Smooth muscle cell (in vitro differentiated cells): ENCODE measurements around the gene ENPP4. TPM values are rescaled to one million over a fixed set of nuclear protein-coding genes. Genes with fewer than 3 reads are reported as not detected.

Experiments
- DNase-seq: peaks from one replicate; lab custom pipeline; 2025; ENCODE audit not compliant: unreplicated experiment; lab: John Stamatoyannopoulos, UW
- H2AFZ ChIP-seq: fragments of 200-600 bp; sonication (generic); 2 replicates; pipeline ENCODE4 v1.6.0; 2016; ENCODE audit warnings: antibody characterized with exemption, low read depth, mild to moderate bottlenecking
- H3F3A ChIP-seq: fragments of 200-600 bp; sonication (generic); 2 replicates; pipeline ENCODE4 v1.6.0; 2017; ENCODE audit warnings: antibody characterized with exemption, low read depth
- H3K27ac ChIP-seq: fragments of 200-600 bp; sonication (generic); 2 replicates; pipeline ENCODE4 v1.5.1; 2016; ENCODE audit warnings: low read depth, mild to moderate bottlenecking
- H3K27me3 ChIP-seq: fragments of 200-600 bp; sonication (generic); 2 replicates; pipeline ENCODE4 v1.6.1; 2016; ENCODE audit warnings: low read depth, mild to moderate bottlenecking
- H3K36me3 ChIP-seq: fragments of 200-600 bp; sonication (generic); 2 replicates; pipeline ENCODE4 v1.5.1; 2016; ENCODE audit warnings: low read depth
- H3K4me1 ChIP-seq: fragments of 200-600 bp; sonication (generic); 2 replicates; pipeline ENCODE4 v1.5.1; 2016; ENCODE audit warnings: low read depth
- H3K4me2 ChIP-seq: fragments of 200-600 bp; sonication (generic); 2 replicates; pipeline ENCODE4 v1.6.0; 2016; ENCODE audit warnings: mild to moderate bottlenecking
- H3K4me3 ChIP-seq: fragments of 200-600 bp; sonication (generic); 2 replicates; pipeline ENCODE4 v1.5.1; 2016; ENCODE audit warnings: mild to moderate bottlenecking
- H3K79me2 ChIP-seq: fragments of 200-600 bp; sonication (generic); 2 replicates; pipeline ENCODE4 v1.6.0; 2016; ENCODE audit warnings: low read depth, mild to moderate bottlenecking
- H3K9ac ChIP-seq: fragments of 200-600 bp; sonication (generic); 2 replicates; pipeline ENCODE4 v1.6.0; 2016; ENCODE audit warnings: low read depth
- H3K9me3 ChIP-seq: fragments of 200-600 bp; sonication (generic); replicated peaks from 2 replicates; pipeline ENCODE4 v1.5.1; 2016; ENCODE audit warnings: low read depth
- H4K20me1 ChIP-seq: fragments of 200-600 bp; sonication (generic); 2 replicates; pipeline ENCODE4 v1.6.0; 2016; ENCODE audit warnings: low read depth
- WGBS: methylation state at CpG from one replicate; pipeline ENCODE4 v1.1.7; 2016; ENCODE audit warnings: low lambda C conversion rate; 5-methylcytosine and 5-hydroxymethylcytosine counted together
- polyA plus RNA-seq: library from polyadenylated mRNA; unstranded; fragments of >200 nt; fragmentation: Nextera tagmentation; extraction: Ambion mirVana; gene quantifications from 2 replicates; pipeline ENCODE4 v1.2.1, GENCODE V29; 2016
- total RNA-seq: library from RNA; depleted of rRNA; stranded (reverse); fragments of >200 nt; gene quantifications from 2 replicates; pipeline ENCODE4 v1.2.3, GENCODE V29; 2014
- TF ChIP-seq, protein P1 (sequence below): fragments of 200-600 bp; sonication (generic); IDR thresholded peaks from 2 replicates; pipeline ENCODE4 v1.5.1; 2017; ENCODE audit warnings: borderline replicate concordance, mild to moderate bottlenecking, antibody characterized with exemption; ENCODE audit not compliant: insufficient read depth, poor library complexity, severe bottlenecking

ENPP4 gene
- total and polyA plus RNA-seq, 2 experiments from 2014 or later: 0.31 to 1.6 TPM

DNA sequence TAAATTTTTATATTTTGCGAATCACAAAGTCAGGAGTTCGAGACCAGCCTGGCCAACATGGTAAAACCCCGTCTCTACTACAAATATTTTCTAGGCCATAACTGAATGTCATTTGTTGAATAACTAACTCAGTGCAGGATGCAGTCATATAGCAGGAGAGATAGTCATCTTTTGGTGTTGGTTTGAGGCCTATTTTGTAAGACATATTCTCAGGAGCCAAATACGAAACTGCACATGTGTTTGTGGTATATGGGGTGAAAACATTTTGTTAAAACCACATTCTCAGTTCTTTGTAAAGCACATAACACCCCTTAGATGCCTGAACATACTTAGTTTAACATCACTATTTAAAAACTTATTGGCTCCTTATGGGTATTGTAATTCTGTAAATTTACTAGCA lies 45.7 kb downstream of the ENPP4 start:
- Histone ChIP-seq H2AFZ (no peak overlapping the region), H4K20me1 (no peaks in the 10 kb centered on the region), H3K79me2 (no peaks in the 10 kb centered on the region), H3K27me3 (peaks cover 17% of the 10 kb centered on the region), H3K27ac (no peak overlapping the region), H3K4me3 (no peak overlapping the region), H3K9me3 (no peaks in the 10 kb centered on the region), H3K36me3 (no peaks in the 10 kb centered on the region), H3K4me2 (no peak overlapping the region), H3K9ac (no peak overlapping the region), H3K4me1 (no peaks in the 10 kb centered on the region), H3F3A (no peaks in the 10 kb centered on the region)
- 93% methylated on average over 4 of the region's 4 CpGs for WGBS
- DNase-seq: no peak
- TF ChIP-seq, protein P1, sequence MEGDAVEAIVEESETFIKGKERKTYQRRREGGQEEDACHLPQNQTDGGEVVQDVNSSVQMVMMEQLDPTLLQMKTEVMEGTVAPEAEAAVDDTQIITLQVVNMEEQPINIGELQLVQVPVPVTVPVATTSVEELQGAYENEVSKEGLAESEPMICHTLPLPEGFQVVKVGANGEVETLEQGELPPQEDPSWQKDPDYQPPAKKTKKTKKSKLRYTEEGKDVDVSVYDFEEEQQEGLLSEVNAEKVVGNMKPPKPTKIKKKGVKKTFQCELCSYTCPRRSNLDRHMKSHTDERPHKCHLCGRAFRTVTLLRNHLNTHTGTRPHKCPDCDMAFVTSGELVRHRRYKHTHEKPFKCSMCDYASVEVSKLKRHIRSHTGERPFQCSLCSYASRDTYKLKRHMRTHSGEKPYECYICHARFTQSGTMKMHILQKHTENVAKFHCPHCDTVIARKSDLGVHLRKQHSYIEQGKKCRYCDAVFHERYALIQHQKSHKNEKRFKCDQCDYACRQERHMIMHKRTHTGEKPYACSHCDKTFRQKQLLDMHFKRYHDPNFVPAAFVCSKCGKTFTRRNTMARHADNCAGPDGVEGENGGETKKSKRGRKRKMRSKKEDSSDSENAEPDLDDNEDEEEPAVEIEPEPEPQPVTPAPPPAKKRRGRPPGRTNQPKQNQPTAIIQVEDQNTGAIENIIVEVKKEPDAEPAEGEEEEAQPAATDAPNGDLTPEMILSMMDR: no peak

DNA sequence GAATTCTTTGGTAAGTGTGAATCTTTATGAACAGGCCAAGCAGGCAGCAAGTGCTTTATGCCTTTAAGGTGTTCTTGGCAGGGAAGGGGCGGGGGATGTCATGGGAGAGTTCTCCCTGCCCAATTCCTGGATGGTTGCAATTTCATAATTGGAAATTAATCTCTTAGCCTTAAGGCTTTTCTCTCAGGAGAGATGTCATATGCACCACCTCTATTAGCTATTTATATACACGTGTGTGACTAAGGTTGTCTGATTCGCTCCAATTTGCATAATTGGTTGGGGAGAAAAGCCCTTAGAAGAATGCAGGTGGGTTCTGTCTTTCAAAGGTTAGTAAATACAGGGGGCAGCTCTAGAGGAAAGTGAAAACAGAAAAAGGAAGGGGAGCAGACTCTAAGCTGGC lies 46.2 kb downstream of the ENPP4 start:
- no peak overlapping the region for H2AFZ ChIP-seq
- H3K9ac ChIP-seq: no peak overlapping the region
- no peaks in the 10 kb centered on the region for H3K9me3 ChIP-seq
- TF ChIP-seq, protein P1: no peak
- no peaks in the 10 kb centered on the region for H4K20me1 ChIP-seq
- no peaks in the 10 kb centered on the region for H3K4me1 ChIP-seq
- no peak for DNase-seq
- no peak overlapping the region for H3K27ac ChIP-seq
- no peaks in the 10 kb centered on the region for H3K36me3 ChIP-seq
- no peaks in the 10 kb centered on the region for H3K79me2 ChIP-seq
- H3K4me3 ChIP-seq: no peak overlapping the region
- no peak overlapping the region for H3K4me2 ChIP-seq
- WGBS: 84% methylated on average over 3 of the region's 3 CpGs
- H3K27me3 ChIP-seq: peaks cover 17% of the 10 kb centered on the region
- H3F3A ChIP-seq: no peaks in the 10 kb centered on the region

DNA sequence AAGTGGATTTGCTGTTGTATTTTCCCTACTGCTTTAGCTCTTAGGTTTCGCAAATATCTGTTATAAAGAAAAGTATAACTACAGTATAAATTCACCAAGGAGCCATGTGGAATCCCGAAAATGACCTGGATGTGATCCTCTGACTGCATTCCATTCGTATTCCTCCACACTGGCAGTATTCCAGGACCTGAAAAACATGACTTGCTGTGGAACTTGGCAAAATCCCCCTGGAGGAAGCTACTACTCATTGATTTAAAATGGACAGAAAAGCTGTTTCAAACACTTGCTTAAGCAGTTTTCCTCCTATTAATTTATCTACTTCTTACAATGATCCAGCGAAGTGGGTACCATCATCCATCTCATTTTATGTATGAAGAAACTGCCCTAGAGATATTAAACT lies 54.3 kb downstream of the ENPP4 start:
- H3K36me3 ChIP-seq: no peaks in the 10 kb centered on the region
- no peaks in the 10 kb centered on the region for H3K79me2 ChIP-seq
- 64% methylated on average over 4 of the region's 4 CpGs for WGBS
- H3K9ac ChIP-seq: no peak overlapping the region
- peaks cover 32% of the 10 kb centered on the region for H3K27me3 ChIP-seq
- DNase-seq: no peak
- H3K4me2 ChIP-seq: no peak overlapping the region
- no peaks in the 10 kb centered on the region for H3K4me1 ChIP-seq
- H3K27ac ChIP-seq: no peak overlapping the region
- no peaks in the 10 kb centered on the region for H4K20me1 ChIP-seq
- H3K4me3 ChIP-seq: no peak overlapping the region
- TF ChIP-seq, protein P1: no peak
- no peaks in the 10 kb centered on the region for H3K9me3 ChIP-seq
- no peaks in the 10 kb centered on the region for H3F3A ChIP-seq
- no peak overlapping the region for H2AFZ ChIP-seq

DNA sequence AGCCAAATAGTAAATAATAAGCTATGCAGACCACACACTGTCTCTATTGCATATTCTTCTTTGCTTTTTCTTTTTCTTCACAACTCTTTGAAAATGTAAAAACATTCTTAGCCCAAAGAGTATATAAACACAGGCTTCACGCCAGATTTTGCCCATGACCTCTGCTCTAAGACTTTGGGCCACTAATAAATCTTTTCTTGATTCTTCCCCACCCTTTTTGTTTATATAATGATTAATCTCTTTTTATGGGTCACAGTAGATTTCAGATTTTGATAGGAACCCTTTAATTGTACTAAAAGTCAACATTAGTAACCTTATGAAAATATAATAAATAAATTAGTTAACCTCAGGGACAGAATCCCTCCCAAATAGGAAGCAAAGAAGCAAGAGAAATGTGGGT lies 56.8 kb downstream of the ENPP4 start:
- Histone ChIP-seq H3F3A (no peaks in the 10 kb centered on the region), H3K9me3 (no peaks in the 10 kb centered on the region), H3K79me2 (no peaks in the 10 kb centered on the region), H2AFZ (no peak overlapping the region), H3K27ac (no peak overlapping the region), H3K4me2 (no peak overlapping the region), H3K4me3 (no peak overlapping the region), H3K36me3 (no peaks in the 10 kb centered on the region), H3K27me3 (peaks cover 32% of the 10 kb centered on the region), H3K9ac (no peak overlapping the region), H4K20me1 (no peaks in the 10 kb centered on the region), H3K4me1 (no peaks in the 10 kb centered on the region)
- WGBS: 82% methylated on average over 1 of the region's 1 CpG
- TF ChIP-seq, protein P1: no peak
- DNase-seq: no peak
